ENCODE data around the gene GYG2.

GRCh38 chrX:2793752-2794151, 35.0 kb upstream of the GYG2 start:
- TF ChIP-seq CTCF (IDR thresholded peaks at IDR 0.05), result no peak
- no peak for TF ChIP-seq POLR2A (IDR thresholded peaks at IDR 0.05)

Measured in prostate gland (tissue), 2 donors.